Measurements from ENCODE around the gene PTH2. TPM values are rescaled to one million over a fixed set of nuclear protein-coding genes. Genes with fewer than 3 reads are reported as not detected.
A peak's percentile ranks its signal among the peaks of the same experiment; 100 is the strongest.

Gene PTH2
- total and polyA plus RNA-seq, 2 of the 8 experiments (the other 6 are each of a cell fraction or from before 2014, with no cell fraction given), result not detected

DNA sequence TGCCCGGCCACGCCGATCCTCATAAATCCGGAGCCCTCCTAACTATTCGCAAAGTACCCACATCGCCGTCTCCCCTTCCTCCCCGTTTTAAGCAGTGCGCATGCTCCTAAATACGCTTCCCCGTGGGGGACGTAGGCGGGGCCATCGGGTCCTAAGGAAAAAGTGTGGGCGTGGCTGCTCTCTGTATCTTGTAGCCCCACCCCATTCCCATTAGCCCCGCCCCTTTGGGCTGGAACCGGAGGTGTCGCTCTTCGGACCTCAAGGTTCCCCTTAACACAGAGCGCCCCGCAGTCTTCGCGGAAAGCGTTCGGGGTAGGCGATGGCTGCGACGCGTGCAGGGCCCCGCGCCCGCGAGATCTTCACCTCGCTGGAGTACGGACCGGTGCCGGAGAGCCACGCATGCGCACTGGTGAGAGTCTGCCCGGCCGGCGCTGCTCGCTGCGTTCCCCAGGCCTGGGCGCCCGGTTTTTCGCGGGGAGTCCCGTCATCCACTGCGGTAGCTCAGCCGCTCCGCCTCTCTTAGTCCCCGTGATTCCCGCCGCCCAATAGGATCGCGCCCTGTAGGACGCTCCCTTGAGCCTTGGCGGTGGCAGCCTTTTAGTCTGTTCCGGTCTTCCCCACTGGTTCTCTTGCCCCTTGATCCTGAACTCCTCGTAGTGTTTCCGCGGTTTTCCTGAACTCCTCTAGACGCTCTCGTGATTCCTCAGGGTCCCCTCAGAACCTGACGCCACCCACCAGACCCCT lies 29.9 kb upstream of the PTH2 start, which contains the start of gene ALDH16A1:
TSS of gene ALDH16A1 (plus strand) at position 213 of the 744 bp plus-strand sequence. CDS start at position 320, 107 bp downstream.
- Histone ChIP-seq H3K4me1 (replicated peaks in 1 of 4; ENCODE audit: control insufficient read depth in 3 of 4, insufficient read depth in 4 of 4, low read length in 3 of 4) (peaks cover 0 to 4% (median 3%) of the 10 kb centered on the region in 4 experiments; a peak in 5 of 7 replicates), H3K9ac (replicated peaks in 1 of 4; ENCODE audit: extremely low read depth in 1 of 4, low read depth in 3 of 4, low read length in 3 of 4) (peak within 1 kb of the TSS; percentile 94 to 98 (median 96)), H3K56ac (replicated peaks; ENCODE audit: insufficient read length, low read depth, low read length) (peak within 1 kb of the TSS; percentile 71), H3K23me2 (ENCODE audit: low read depth, low read length) (peaks cover 4% of the 10 kb centered on the region), H3K27ac (ENCODE audit: low read depth, low read length) (peak within 1 kb of the TSS; percentile 96), H2BK20ac (ENCODE audit: low read length) (no peak within 1 kb of the TSS), H2BK15ac (ENCODE audit: low read length) (no peak within 1 kb of the TSS; the same call in 1 of the 2 replicates), H4K5ac (ENCODE audit: insufficient read length, low read depth, low read length) (peak within 1 kb of the TSS; percentile 97), H3K4me2 (ENCODE audit: insufficient read depth in 1 of 2, low read depth in 2 of 2, low read length in 2 of 2) (peak within 1 kb of the TSS; percentile 63 to 93), H3K9me3 (ENCODE audit: insufficient read depth in 2 of 2, low read depth in 1 of 2, low read length in 1 of 2) (no peaks in the 10 kb centered on the region), H3K79me2 (ENCODE audit: control insufficient read depth in 1 of 2, insufficient read depth in 2 of 2, low read length in 2 of 2) (peaks cover 0 to 23% of the 10 kb centered on the region in 2 experiments; a peak in 2 of 4 replicates), H3K23ac (ENCODE audit: insufficient read length) (no peak within 1 kb of the TSS), H3K18ac (ENCODE audit: extremely low read depth, low read length) (peak within 1 kb of the TSS; percentile 98), H3K79me1 (ENCODE audit: low read depth, low read length) (peaks cover 2% of the 10 kb centered on the region), H2BK12ac (ENCODE audit: low read depth, low read length) (peak within 1 kb of the TSS; percentile 81), H4K8ac (ENCODE audit: extremely low read depth, insufficient read depth, low read length) (peak within 1 kb of the TSS; percentile 99), H3K4me3 (ENCODE audit: extremely low read depth in 1 of 4, insufficient read depth in 2 of 4, low read depth in 3 of 4, low read length in 4 of 4) (peak within 1 kb of the TSS; percentile 78 to 86 (median 80)), H4K91ac (replicated peaks; ENCODE audit: insufficient read length, low read length) (peak within 1 kb of the TSS; percentile 92), H3K36me3 (ENCODE audit: control insufficient read depth in 2 of 4, insufficient read depth in 4 of 4, low read length in 3 of 4) (peaks cover 3 to 9% (median 5%) of the 10 kb centered on the region in 4 experiments; a peak in 3 of 8 replicates), H2BK120ac (replicated peaks; ENCODE audit: low read depth, low read length) (no peak within 1 kb of the TSS), H2AFZ (ENCODE audit: low read length) (no peak within 1 kb of the TSS; the same call in 1 of the 2 replicates), H4K20me1 (replicated peaks in 1 of 2; ENCODE audit: control insufficient read depth in 1 of 2, insufficient read depth in 2 of 2, low read length in 2 of 2) (peaks cover 2 to 7% of the 10 kb centered on the region in 2 experiments), H3K27me3 (replicated peaks in 1 of 4; ENCODE audit: control insufficient read depth in 3 of 4, extremely low read depth in 1 of 4, insufficient read depth in 3 of 4, low read length in 3 of 4) (no peaks in the 10 kb centered on the region), H3K4ac (replicated peaks; ENCODE audit: insufficient read length, low read depth, low read length) (peak within 1 kb of the TSS; percentile 82), H3K14ac (ENCODE audit: insufficient read length) (no peak within 1 kb of the TSS), H2BK5ac (ENCODE audit: low read depth, low read length) (peak within 1 kb of the TSS; percentile 92), H2AK5ac (ENCODE audit: low read depth, low read length) (peak within 1 kb of the TSS; percentile 1; the same call in 1 of the 2 replicates)
- FAIRE-seq (no peak), DNase-seq (ENCODE audit: low read depth in 1 of 2, low spot score in 2 of 2) (peak; percentile 90 to 97)
- ChIA-PET POLR2A (ENCODE audit: partially characterized antibody) (interaction anchor here (0.7 to 4.6 kb wide), 28 partner anchors 10 to 323 kb away, joined by 3 to 33 read pairs (median 4); partner anchors contain the start of genes DKKL1, FLT3LG, GFY and RPS11), CTCF (ENCODE audit: partially characterized antibody) (interaction anchor here (0.5 to 2.1 kb wide), 6 partner anchors 8 to 358 kb away, joined by 4 to 7 read pairs (median 6); partner anchors contain the start of gene FLT3LG)
- WGBS, 2 experiments (ENCODE audit: extremely low coverage in 1 of 2, insufficient coverage in 1 of 2, insufficient read length in 1 of 2, insufficient replicate concordance in 2 of 2, low coverage in 1 of 2, low lambda C conversion rate in 2 of 2, missing lambda C conversion rate in 1 of 2), result 1% methylated on average over 64 of the region's 66 CpGs; no CpG with 5 or more reads in 1 of the 2 experiments
- TF ChIP-seq JUN (IDR thresholded peaks at IDR 0.05; ENCODE audit: low read depth, low read length) (no peak), SIX5 (IDR thresholded peaks at IDR 0.05; ENCODE audit: low read depth, low read length) (no peak), RAD21 (IDR thresholded peaks at IDR 0.05 in 1 of 2, conservative IDR thresholded peaks at IDR 0.05 in 1 of 2; ENCODE audit: low read depth in 2 of 2, low read length in 2 of 2) (no peak), PHF8 (conservative IDR thresholded peaks at IDR 0.05; ENCODE audit: low read depth, low read length) (peak; percentile 91), CHD1 (IDR thresholded peaks at IDR 0.05; ENCODE audit: low read depth, low read length) (no peak), E2F6 (IDR thresholded peaks at IDR 0.05) (peak; percentile 48)
- TF ChIP-seq, protein P1, sequence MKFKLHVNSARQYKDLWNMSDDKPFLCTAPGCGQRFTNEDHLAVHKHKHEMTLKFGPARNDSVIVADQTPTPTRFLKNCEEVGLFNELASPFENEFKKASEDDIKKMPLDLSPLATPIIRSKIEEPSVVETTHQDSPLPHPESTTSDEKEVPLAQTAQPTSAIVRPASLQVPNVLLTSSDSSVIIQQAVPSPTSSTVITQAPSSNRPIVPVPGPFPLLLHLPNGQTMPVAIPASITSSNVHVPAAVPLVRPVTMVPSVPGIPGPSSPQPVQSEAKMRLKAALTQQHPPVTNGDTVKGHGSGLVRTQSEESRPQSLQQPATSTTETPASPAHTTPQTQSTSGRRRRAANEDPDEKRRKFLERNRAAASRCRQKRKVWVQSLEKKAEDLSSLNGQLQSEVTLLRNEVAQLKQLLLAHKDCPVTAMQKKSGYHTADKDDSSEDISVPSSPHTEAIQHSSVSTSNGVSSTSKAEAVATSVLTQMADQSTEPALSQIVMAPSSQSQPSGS (IDR thresholded peaks at IDR 0.05; ENCODE audit: low read length), result no peak
